ENCODE measurements around the gene HOXB8.

HOXB8 gene

GRCh38 chr17:48624544-48625494 lies 9.7 kb upstream of the HOXB8 start:
- no peak for DNase-seq

GRCh38 chr17:48624118-48624517 lies 9.0 kb upstream of the HOXB8 start:
- DNase-seq, result no peak

- DNase-seq, result no peak
Measured at GRCh38 chr17:48623583-48623982, 8.5 kb upstream of the HOXB8 start.

- DNase-seq, result no peak
Measured at GRCh38 chr17:48622857-48623256, 7.8 kb upstream of the HOXB8 start.

- no peak for DNase-seq
Measured at GRCh38 chr17:48621410-48622392, 6.6 kb upstream of the HOXB8 start.

- DNase-seq, result no peak
Measured at GRCh38 chr17:48620461-48621139, 5.5 kb upstream of the HOXB8 start.

- DNase-seq, result no peak
Measured at GRCh38 chr17:48619826-48620449, 4.8 kb upstream of the HOXB8 start.

- DNase-seq, result peak; percentile 18
Measured at GRCh38 chr17:48618256-48618896, 3.3 kb upstream of the HOXB8 start.

GRCh38 chr17:48617471-48618255 lies 2.6 kb upstream of the HOXB8 start:
- DNase-seq, result no peak

- no peak for DNase-seq
Measured at GRCh38 chr17:48616717-48617470, 1.8 kb upstream of the HOXB8 start.

GRCh38 chr17:48615963-48616716 lies 1.0 kb upstream of the HOXB8 start:
- no peak for DNase-seq

GRCh38 chr17:48613862-48614694 lies 1.0 kb downstream of the HOXB8 start:
- no peak for DNase-seq

GRCh38 chr17:48612854-48613691 lies 2.0 kb downstream of the HOXB8 start:
- no peak for DNase-seq

- no peak for DNase-seq
Measured at GRCh38 chr17:48612456-48612853, 2.6 kb downstream of the HOXB8 start.

GRCh38 chr17:48611681-48612455 lies 3.2 kb downstream of the HOXB8 start:
- DNase-seq, result no peak

- no peak for DNase-seq
Measured at GRCh38 chr17:48611213-48611612, 3.9 kb downstream of the HOXB8 start.

All from KG1 (cell line).